Lower leg skin (tissue), 3 donors: ENCODE data around the gene ZNF428.
"Not testable (repeated sequence)": the region's sequence is repeated elsewhere in the genome, so short reads cannot be mapped to it uniquely, and the experiment has no call there.

Experiments used
- POLR2A ChIP-seq, 2 donors: fragments of 450-650 bp; IDR thresholded peaks; one replicate each; pipeline ENCODE4 v1.6.1; 2016 to 2017; ENCODE audit warnings: antibody characterized with exemption in 2 of 2, mild to moderate bottlenecking in 1 of 2, moderate library complexity in 1 of 2
- TF ChIP-seq, protein P1 (sequence below), 3 donors: fragments of 450-650 bp; IDR thresholded peaks; one replicate each; pipeline ENCODE4 v1.5.1; 2016; ENCODE audit warnings: antibody characterized with exemption in 3 of 3, mild to moderate bottlenecking in 3 of 3, moderate library complexity in 2 of 3

GRCh38 chr19:43650276-43650675 lies 30.8 kb upstream of the ZNF428 start:
- TF ChIP-seq, protein P1, sequence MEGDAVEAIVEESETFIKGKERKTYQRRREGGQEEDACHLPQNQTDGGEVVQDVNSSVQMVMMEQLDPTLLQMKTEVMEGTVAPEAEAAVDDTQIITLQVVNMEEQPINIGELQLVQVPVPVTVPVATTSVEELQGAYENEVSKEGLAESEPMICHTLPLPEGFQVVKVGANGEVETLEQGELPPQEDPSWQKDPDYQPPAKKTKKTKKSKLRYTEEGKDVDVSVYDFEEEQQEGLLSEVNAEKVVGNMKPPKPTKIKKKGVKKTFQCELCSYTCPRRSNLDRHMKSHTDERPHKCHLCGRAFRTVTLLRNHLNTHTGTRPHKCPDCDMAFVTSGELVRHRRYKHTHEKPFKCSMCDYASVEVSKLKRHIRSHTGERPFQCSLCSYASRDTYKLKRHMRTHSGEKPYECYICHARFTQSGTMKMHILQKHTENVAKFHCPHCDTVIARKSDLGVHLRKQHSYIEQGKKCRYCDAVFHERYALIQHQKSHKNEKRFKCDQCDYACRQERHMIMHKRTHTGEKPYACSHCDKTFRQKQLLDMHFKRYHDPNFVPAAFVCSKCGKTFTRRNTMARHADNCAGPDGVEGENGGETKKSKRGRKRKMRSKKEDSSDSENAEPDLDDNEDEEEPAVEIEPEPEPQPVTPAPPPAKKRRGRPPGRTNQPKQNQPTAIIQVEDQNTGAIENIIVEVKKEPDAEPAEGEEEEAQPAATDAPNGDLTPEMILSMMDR (IDR thresholded peaks at IDR 0.05), result not testable (repeated sequence)
- TF ChIP-seq POLR2A (IDR thresholded peaks at IDR 0.05), result not testable (repeated sequence)
